Neutrophil (primary cell): ENCODE measurements around the gene LRRC15.

Experiments
- H3K27ac ChIP-seq: fragments of 200-600 bp; sonication (generic); 2 replicates; pipeline ENCODE4 v1.5.1; 2016; ENCODE audit warnings: mild to moderate bottlenecking, moderate library complexity
- H3K27me3 ChIP-seq: fragments of 200-600 bp; sonication (generic); 2 replicates; pipeline ENCODE4 v1.6.0; 2016; ENCODE audit warnings: mild to moderate bottlenecking
- H3K36me3 ChIP-seq: fragments of 200-600 bp; sonication (generic); 2 replicates; pipeline ENCODE4 v1.5.1; 2017
- H3K4me1 ChIP-seq, 2 experiments: fragments of 200-600 bp in 1 of 2; sonication (generic) in 1 of 2; 1 replicate in 1 of 2; 2 replicates in 1 of 2; pipeline versions ENCODE4 v1.5.1 to v1.6.1; 2013 to 2016; ENCODE audit warnings: low read depth in 1 of 2, low read length in 1 of 2, mild to moderate bottlenecking in 1 of 2, moderate library complexity in 1 of 2; ENCODE audit not compliant: control insufficient read depth in 1 of 2, insufficient read depth in 1 of 2
- H3K4me3 ChIP-seq, 2 experiments: fragments of 200-600 bp in 1 of 2; sonication (generic) in 1 of 2; 1 replicate in 1 of 2; 2 replicates in 1 of 2; pipeline ENCODE4 v1.5.1; 2013 to 2016; ENCODE audit warnings: low read depth in 1 of 2, low read length in 1 of 2, mild to moderate bottlenecking in 1 of 2, moderate library complexity in 1 of 2
- H3K9me3 ChIP-seq: fragments of 200-600 bp; sonication (generic); 2 replicates; pipeline ENCODE4 v1.5.1; 2016
- CTCF ChIP-seq: fragments of 200-600 bp; sonication (generic); IDR thresholded peaks from 2 replicates; pipeline ENCODE4 v1.5.1; 2016; ENCODE audit warnings: antibody characterized with exemption

LRRC15 gene

DNA sequence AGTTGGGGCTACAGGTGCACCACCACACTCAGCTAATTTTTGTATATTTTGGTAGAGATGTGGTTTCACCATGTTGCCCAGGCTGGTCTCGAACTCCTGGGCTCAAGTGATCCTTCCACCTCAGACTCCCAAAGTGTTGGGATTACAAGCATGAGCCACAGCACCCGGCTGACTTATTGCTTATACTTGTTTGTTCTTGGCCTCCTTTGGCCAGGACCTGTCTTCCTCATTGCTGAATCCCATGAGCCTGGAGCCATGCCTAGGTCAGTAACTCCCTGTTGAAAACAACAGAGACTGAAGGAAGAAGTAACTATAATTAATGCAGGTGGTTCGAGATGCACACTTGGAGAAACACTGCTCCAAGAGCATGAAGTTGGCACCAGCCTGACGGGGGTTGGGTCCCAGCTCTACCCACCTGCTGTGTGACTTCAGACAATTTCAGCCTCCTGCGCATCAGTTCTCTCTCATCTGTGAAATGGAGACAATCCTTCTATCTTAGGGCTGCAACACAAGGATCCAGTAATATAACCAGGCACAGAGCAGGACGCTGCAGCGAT lies 57.3 kb downstream of the LRRC15 start:
- H3K4me3 ChIP-seq, result no peak overlapping the region
- H3K4me1 ChIP-seq, result peaks cover 7 to 12% of the 10 kb centered on the region in 2 experiments
- H3K36me3 ChIP-seq, result no peaks in the 10 kb centered on the region
- no peaks in the 10 kb centered on the region for H3K9me3 ChIP-seq
- no peak overlapping the region for H3K27ac ChIP-seq
- TF ChIP-seq CTCF, result no peak
- peaks cover 99% of the 10 kb centered on the region for H3K27me3 ChIP-seq

DNA sequence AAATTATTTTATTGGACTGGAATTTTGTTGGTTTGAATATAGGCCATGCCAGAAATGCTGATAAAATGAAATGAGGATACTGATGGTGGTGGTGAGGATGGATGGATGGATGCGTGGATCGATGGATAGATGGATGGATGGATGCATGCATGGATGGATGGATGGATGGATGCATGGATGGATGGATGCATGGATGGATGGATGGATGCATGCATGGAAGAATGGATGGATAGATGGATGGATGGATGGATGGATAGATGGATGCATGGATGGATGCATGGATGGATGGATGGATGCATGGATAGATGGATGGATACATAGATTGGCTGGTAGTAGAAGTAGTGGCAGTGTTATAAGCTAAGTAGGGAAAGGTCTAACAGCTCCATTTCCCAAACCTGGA lies 58.5 kb downstream of the LRRC15 start:
- Histone ChIP-seq H3K4me3 (no peak overlapping the region), H3K4me1 (peaks cover 7 to 10% of the 10 kb centered on the region in 2 experiments), H3K27me3 (peaks cover 99% of the 10 kb centered on the region), H3K36me3 (no peaks in the 10 kb centered on the region), H3K27ac (no peak overlapping the region), H3K9me3 (no peaks in the 10 kb centered on the region)
- TF ChIP-seq CTCF, result no peak

DNA sequence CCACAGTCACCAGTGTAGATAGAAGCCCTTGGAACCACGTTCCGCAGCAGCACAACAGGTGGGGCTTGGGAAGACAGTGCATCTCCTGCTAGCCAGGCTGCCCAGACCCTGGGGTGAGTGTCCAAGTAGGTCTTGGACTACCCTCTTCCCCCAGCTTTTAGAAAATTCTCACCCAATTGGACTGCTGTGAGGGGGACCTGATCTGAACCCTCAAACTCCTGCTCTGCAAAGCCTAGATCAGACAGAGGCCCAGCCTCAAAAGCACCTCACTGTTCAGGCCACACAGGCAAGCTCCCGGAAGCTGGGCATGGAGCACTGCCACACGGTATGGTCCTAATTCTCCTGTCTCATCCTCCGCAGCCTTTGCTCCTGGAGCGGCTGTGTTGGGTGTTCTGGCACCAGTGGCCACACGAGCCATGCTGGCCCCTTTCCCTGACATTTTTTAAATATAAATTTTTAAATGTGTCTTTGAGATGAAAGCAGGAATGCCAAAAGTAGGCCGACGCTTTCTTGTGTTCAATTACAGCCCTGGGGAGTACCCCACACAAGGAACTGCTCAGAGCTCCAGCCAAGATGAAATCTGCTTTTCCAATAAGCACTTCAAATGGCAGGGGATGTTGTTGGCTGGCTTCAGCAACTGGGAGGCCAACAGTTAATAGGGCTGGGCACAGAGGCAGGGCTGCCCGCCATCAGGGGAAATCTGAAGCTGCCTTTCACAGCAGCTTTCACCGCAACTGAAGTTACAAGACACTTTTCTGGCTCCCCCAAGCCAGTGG lies 59.3 kb downstream of the LRRC15 start:
- Histone ChIP-seq H3K27ac (no peak overlapping the region), H3K9me3 (no peaks in the 10 kb centered on the region), H3K27me3 (peaks cover 99% of the 10 kb centered on the region), H3K4me3 (no peak overlapping the region), H3K36me3 (no peaks in the 10 kb centered on the region), H3K4me1 (peaks cover 2 to 4% of the 10 kb centered on the region in 2 experiments)
- no peak for TF ChIP-seq CTCF

- H3K27me3 ChIP-seq, result peaks cover 98% of the 10 kb centered on the region
- no peak overlapping the region for H3K4me3 ChIP-seq
- H3K9me3 ChIP-seq, result no peaks in the 10 kb centered on the region
- no peak for TF ChIP-seq CTCF
- no peaks in the 10 kb centered on the region for H3K36me3 ChIP-seq
- no peak overlapping the region for H3K27ac ChIP-seq
- H3K4me1 ChIP-seq, result no peaks in the 10 kb centered on the region
Observed at GRCh38 chr3:194308601-194309449, 60.7 kb downstream of the LRRC15 start.

GRCh38 chr3:194307849-194308248 lies 61.7 kb downstream of the LRRC15 start:
- H3K27ac ChIP-seq, result no peak overlapping the region
- peaks cover 98% of the 10 kb centered on the region for H3K27me3 ChIP-seq
- H3K36me3 ChIP-seq, result no peaks in the 10 kb centered on the region
- no peaks in the 10 kb centered on the region for H3K4me1 ChIP-seq
- no peaks in the 10 kb centered on the region for H3K9me3 ChIP-seq
- no peak for TF ChIP-seq CTCF
- no peak overlapping the region for H3K4me3 ChIP-seq
